K562 (cell line): Measurements from ENCODE around the gene NTRK1. TPM values are rescaled to one million over a fixed set of nuclear protein-coding genes. Genes with fewer than 3 reads are reported as not detected.
A peak's percentile ranks its signal among the peaks of the same experiment; 100 is the strongest.

Source experiments
- ATF7 ChIP-seq: fragments of 450-650 bp; IDR thresholded peaks from 2 replicates; pipeline ENCODE4 v1.7.1; 2014; ENCODE audit warnings: mild to moderate bottlenecking, moderate library complexity
- CHD2 ChIP-seq: IDR thresholded peaks from 2 replicates; pipeline ENCODE4 v1.6.1; 2011; ENCODE audit warnings: low read depth, low read length
- ETV5 ChIP-seq: sonication (generic); formaldehyde crosslinking; IDR thresholded peaks from 2 replicates; pipeline ENCODE4 v1.4.0; 2020; ENCODE audit warnings: low read depth, mild to moderate bottlenecking, missing genetic modification reagents
- FOXK2 ChIP-seq, 2 experiments: fragments of 450-650 bp; IDR thresholded peaks in 1 of 2; conservative IDR thresholded peaks in 1 of 2; 2 replicates each; pipeline ENCODE4 v1.6.1; 2016; ENCODE audit warnings: low read depth in 2 of 2, mild to moderate bottlenecking in 1 of 2
- HMGN3 ChIP-seq: IDR thresholded peaks from 2 replicates; pipeline ENCODE4 v1.6.1; 2011; ENCODE audit warnings: borderline replicate concordance, low read depth, mild to moderate bottlenecking, mixed read lengths, low read length; ENCODE audit not compliant: insufficient read length; ENCODE audit errors: extremely low read depth
- KLF13 ChIP-seq: fragments of 450-650 bp; IDR thresholded peaks from 2 replicates; pipeline ENCODE4 v1.6.1; 2016; ENCODE audit warnings: missing genetic modification characterization, low read depth, mild to moderate bottlenecking, missing compliant biosample characterization, moderate library complexity, borderline replicate concordance
- L3MBTL2 ChIP-seq: fragments of 450-650 bp; IDR thresholded peaks from 2 replicates; pipeline ENCODE4 v1.6.1; 2016; ENCODE audit warnings: mild to moderate bottlenecking, moderate library complexity
- MCM7 ChIP-seq, 2 experiments: fragments of 450-650 bp; IDR thresholded peaks; 2 replicates each; pipeline ENCODE4 v1.6.1; 2016 to 2018
- NELFE ChIP-seq: IDR thresholded peaks from 2 replicates; pipeline ENCODE4 v1.6.1; 2011; ENCODE audit warnings: mild to moderate bottlenecking; ENCODE audit not compliant: insufficient read depth, insufficient read length
- POLR3G ChIP-seq: IDR thresholded peaks from 2 replicates; pipeline ENCODE4 v1.6.1; 2011; ENCODE audit not compliant: insufficient read length, insufficient replicate concordance; ENCODE audit errors: extremely low read depth
- PYGO2 ChIP-seq: fragments of 450-650 bp; IDR thresholded peaks from 2 replicates; pipeline ENCODE4 v1.6.1; 2016; ENCODE audit warnings: mild to moderate bottlenecking, missing genetic modification characterization, moderate library complexity, missing compliant biosample characterization
- RAD51 ChIP-seq: fragments of 450-650 bp; IDR thresholded peaks from 2 replicates; pipeline ENCODE4 v1.7.1; 2016; ENCODE audit warnings: low read depth, mild to moderate bottlenecking, borderline replicate concordance
- TAF7 ChIP-seq: fragments of 450-650 bp; IDR thresholded peaks from 2 replicates; pipeline ENCODE4 v1.6.1; 2016; ENCODE audit warnings: missing genetic modification characterization, missing compliant biosample characterization
- TFAM ChIP-seq: fragments of 250-450 bp; sonication (Bioruptor Pico); conservative IDR thresholded peaks from 2 replicates; pipeline ENCODE4 v1.5.0; 2021; ENCODE audit warnings: mild to moderate bottlenecking, moderate library complexity
- ZBTB17 ChIP-seq: fragments of 450-650 bp; formaldehyde crosslinking; IDR thresholded peaks from 2 replicates; pipeline ENCODE4 v1.4.0; 2020; ENCODE audit warnings: mild to moderate bottlenecking
- ZKSCAN3 ChIP-seq: fragments of 250-450 bp; sonication (Bioruptor Pico); IDR thresholded peaks from 2 replicates; pipeline ENCODE4 v1.4.0; 2020
- ZNF263 ChIP-seq: sonication (generic); formaldehyde crosslinking; IDR thresholded peaks from 2 replicates; pipeline ENCODE4 v1.8.0; 2022; ENCODE audit warnings: mild to moderate bottlenecking, missing genetic modification reagents, borderline replicate concordance
- ZNF830 ChIP-seq: fragments of 250-450 bp; sonication (Bioruptor Pico); IDR thresholded peaks from 2 replicates; pipeline ENCODE4 v1.5.0; 2021; ENCODE audit warnings: mild to moderate bottlenecking
- polyA plus RNA-seq, 8 experiments: library from polyadenylated mRNA; depleted of rRNA in 4 of 8; stranded (reverse) in 5 of 8; unstranded in 3 of 8; fragments of >200 nt; fragmentation: Nextera tagmentation in 2 of 8; fragmentation: Illumina TruSeq in 1 of 8; extraction: Ambion mirVana in 2 of 8; extraction: Trizol in 1 of 8; gene quantifications; 2 replicates each; pipeline versions ENCODE4 v1.2.1 to v1.2.3, GENCODE V29; 2011 to 2014; ENCODE audit warnings: inconsistent platforms in 1 of 8, missing spikeins in 1 of 8
- total RNA-seq, 7 experiments: library from RNA; depleted of rRNA in 6 of 7; stranded (reverse); fragments of >200 nt in 6 of 7; fragmentation: Illumina TruSeq in 2 of 7; extraction: Trizol in 2 of 7; gene quantifications; 2 replicates each; pipeline versions ENCODE4 v1.2.1 to v1.2.3, GENCODE V29; 2011 to 2021; ENCODE audit warnings: low replicate concordance in 1 of 7
- TF ChIP-seq, protein P1 (sequence below): fragments of 450-650 bp; formaldehyde crosslinking; IDR thresholded peaks from 2 replicates; pipeline ENCODE4 v1.4.0; 2020; ENCODE audit warnings: mild to moderate bottlenecking, mixed read lengths
- TF ChIP-seq, protein P2 (sequence below): sonication (generic); formaldehyde crosslinking; IDR thresholded peaks from 2 replicates; pipeline ENCODE4 v1.8.1; 2023; ENCODE audit warnings: mild to moderate bottlenecking, missing genetic modification reagents
- TF ChIP-seq, protein P3 (sequence below): fragments of 450-650 bp; IDR thresholded peaks from 2 replicates; pipeline ENCODE4 v1.6.1; 2017; ENCODE audit warnings: mild to moderate bottlenecking, moderate library complexity
- TF ChIP-seq, protein P4 (sequence below): fragments of 250-450 bp; sonication (Bioruptor Pico); IDR thresholded peaks from 2 replicates; pipeline ENCODE4 v1.9.0; 2021; ENCODE audit warnings: mild to moderate bottlenecking

The NTRK1 gene
- total and polyA plus RNA-seq, 9 of the 15 experiments (the other 6 are each of a cell fraction or from before 2014, with no cell fraction given): 0.46 to 30.0 (median 7.9) TPM

DNA sequence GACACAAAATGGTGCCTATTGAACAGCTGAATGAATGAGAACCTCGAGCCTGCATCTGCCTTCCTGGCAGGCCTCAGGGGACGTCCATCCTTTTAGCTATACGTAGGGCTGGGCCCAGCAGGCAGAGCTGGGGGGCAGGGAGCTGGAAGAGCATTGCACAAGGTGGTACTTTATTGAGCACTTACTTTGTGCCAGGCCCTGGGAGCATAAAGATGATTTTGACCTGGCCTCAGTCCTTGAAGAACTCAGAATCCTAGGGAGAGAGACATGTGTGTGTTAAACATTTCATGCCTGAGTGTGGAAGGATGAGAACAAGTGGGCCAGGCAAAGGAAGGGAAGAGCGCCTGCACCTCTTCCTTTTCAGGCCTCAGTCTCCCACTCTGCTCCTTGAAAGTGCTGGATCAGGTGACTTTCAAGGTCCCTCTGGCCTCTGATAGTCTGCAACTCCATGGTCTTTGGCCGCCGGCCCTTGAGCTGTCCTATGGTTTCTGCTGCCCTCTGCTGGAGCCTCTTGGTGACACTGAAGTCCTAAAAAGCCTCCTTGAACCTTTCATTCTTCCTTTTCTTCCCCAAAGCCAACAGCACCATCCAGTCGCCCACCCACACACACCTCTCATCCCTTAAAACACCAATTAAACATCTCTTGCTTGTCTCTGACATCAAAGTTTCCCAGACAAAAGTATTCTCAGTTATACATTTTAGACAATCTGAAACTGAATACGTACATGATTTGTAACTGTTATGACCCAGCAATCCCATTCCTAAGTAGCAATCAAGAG, 29.3 kb downstream of the NTRK1 start (continued):
- TF ChIP-seq, protein P1, sequence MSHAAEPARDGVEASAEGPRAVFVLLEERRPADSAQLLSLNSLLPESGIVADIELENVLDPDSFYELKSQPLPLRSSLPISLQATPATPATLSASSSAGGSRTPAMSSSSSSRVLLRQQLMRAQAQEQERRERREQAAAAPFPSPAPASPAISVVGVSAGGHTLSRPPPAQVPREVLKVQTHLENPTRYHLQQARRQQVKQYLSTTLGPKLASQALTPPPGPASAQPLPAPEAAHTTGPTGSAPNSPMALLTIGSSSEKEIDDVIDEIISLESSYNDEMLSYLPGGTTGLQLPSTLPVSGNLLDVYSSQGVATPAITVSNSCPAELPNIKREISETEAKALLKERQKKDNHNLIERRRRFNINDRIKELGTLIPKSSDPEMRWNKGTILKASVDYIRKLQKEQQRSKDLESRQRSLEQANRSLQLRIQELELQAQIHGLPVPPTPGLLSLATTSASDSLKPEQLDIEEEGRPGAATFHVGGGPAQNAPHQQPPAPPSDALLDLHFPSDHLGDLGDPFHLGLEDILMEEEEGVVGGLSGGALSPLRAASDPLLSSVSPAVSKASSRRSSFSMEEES: peak; percentile 36; the same call in 1 of the 2 replicates
- TF ChIP-seq ZNF263 (CRISPR knock-in tag) (peak; percentile 40; the same call in 1 of the 2 replicates), MCM7 (IDR thresholded peaks at IDR 0.05) (no peak), POLR3G (no peak), CHD2 (no peak), ATF7 (0 out of 2 replicates have a peak, but pooled peaks have one; percentile 40), FOXK2 (conservative IDR thresholded peaks at IDR 0.05 in 1 of 2, IDR thresholded peaks at IDR 0.05 in 1 of 2; ENCODE audit: low read depth in 2 of 2) (no peak), PYGO2 (tag) (no peak), ZNF830 (CRISPR knock-in tag) (no peak), TAF7 (tag) (no peak), ZKSCAN3 (CRISPR knock-in tag) (no peak), ZBTB17 (CRISPR knock-in tag) (0 out of 2 replicates have a peak, but pooled peaks have one; percentile 38), TFAM (no peak), L3MBTL2 (peak; percentile 30; the same call in 1 of the 2 replicates), HMGN3 (no peak), ETV5 (no peak), KLF13 (tag) (0 out of 2 replicates have a peak, but pooled peaks have one; percentile 20), NELFE (no peak), RAD51 (peak; percentile 80)
- TF ChIP-seq, protein P2, sequence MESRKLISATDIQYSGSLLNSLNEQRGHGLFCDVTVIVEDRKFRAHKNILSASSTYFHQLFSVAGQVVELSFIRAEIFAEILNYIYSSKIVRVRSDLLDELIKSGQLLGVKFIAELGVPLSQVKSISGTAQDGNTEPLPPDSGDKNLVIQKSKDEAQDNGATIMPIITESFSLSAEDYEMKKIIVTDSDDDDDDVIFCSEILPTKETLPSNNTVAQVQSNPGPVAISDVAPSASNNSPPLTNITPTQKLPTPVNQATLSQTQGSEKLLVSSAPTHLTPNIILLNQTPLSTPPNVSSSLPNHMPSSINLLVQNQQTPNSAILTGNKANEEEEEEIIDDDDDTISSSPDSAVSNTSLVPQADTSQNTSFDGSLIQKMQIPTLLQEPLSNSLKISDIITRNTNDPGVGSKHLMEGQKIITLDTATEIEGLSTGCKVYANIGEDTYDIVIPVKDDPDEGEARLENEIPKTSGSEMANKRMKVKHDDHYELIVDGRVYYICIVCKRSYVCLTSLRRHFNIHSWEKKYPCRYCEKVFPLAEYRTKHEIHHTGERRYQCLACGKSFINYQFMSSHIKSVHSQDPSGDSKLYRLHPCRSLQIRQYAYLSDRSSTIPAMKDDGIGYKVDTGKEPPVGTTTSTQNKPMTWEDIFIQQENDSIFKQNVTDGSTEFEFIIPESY (CRISPR knock-in tag): no peak
- TF ChIP-seq, protein P3, sequence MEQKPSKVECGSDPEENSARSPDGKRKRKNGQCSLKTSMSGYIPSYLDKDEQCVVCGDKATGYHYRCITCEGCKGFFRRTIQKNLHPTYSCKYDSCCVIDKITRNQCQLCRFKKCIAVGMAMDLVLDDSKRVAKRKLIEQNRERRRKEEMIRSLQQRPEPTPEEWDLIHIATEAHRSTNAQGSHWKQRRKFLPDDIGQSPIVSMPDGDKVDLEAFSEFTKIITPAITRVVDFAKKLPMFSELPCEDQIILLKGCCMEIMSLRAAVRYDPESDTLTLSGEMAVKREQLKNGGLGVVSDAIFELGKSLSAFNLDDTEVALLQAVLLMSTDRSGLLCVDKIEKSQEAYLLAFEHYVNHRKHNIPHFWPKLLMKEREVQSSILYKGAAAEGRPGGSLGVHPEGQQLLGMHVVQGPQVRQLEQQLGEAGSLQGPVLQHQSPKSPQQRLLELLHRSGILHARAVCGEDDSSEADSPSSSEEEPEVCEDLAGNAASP: no peak
- TF ChIP-seq, protein P4, sequence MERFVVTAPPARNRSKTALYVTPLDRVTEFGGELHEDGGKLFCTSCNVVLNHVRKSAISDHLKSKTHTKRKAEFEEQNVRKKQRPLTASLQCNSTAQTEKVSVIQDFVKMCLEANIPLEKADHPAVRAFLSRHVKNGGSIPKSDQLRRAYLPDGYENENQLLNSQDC (CRISPR knock-in tag): no peak
